HG03457 (cell line): ENCODE measurements around the gene LIPA.

Experiments used
- ATAC-seq: cut with Tn5 transposase; IDR thresholded peaks from one replicate; pipeline ENCODE4 v1.9.1; 2021; ENCODE audit warnings: moderate number of reproducible peaks; ENCODE audit not compliant: unreplicated experiment

The LIPA gene

DNA sequence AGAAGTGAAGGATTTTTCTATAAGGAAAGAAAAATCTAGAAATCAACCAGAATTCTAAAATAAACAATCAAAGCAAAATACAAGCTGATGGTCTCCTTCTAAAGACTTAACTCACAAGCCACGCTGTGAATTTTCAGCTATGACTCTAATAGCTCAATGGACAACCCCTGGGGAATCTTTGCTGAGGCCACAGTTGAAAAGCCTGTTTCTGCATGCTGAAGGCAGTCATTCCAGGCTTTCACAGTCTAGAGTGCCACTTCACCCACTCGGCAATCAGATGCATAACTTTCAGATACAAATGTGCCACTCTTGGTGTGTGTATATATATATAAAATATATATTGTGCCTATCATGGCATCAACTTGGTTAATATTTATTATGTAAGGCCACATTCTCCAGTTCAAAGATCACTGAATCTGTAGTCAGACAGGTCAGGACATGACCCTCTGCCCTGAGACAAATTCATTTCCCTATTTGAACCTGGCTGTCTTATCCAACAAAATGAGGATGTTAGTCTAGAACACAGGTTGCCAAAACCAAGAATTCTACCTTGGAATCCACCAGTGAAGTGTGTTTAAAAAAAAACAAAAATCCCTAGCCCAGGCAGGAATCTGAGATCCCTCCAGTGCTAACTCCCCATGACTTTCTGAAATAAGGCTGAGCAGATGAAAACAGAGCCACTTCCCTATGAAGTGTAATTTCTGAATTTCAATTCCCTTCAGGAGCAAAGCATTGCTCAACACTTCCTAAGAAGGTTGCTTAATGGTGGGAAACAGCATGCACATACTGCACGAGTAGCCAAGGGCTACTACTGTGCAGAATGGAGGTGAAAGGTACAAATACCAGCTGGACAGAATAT lies 9.9 kb downstream of the LIPA start:
- no peak for ATAC-seq

DNA sequence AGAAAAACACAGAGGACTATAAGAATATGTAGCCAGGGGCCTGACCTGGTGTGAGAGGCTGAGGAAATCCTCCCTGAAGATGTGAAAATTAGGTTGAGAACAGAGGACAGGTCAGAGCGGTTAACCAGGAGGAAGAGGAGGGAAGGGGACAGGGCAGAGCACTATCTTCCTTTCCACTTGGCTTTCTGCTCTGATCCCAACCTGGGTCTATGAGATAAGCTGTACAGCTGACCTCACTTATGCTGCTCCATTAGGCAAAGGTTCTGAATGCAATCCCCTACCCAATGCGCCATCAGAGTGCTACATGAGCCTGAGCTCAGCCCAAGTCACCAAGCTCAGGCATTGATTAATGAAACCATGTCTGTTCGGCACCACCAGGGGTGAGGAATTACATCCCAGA lies 10.5 kb downstream of the LIPA start:
- no peak for ATAC-seq

DNA sequence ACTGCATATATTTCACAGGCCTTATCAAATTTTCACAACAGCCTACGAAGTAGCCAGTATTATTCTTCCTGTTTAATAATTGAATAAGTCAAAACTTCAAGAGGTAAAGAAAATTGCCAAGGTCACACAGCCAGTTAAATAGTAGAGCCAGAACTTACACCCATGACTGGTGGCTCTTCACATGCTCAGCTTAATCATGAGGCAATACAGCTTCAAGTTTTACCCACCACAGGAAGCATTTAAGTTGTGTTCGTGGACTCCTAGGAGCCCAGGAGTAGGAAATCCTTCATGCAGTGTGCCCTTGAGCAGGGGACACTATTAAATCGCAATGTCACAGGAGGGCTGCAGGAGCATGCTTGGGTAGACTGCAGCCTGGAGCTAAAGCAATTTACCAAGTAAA lies 11.1 kb downstream of the LIPA start:
- no peak for ATAC-seq

DNA sequence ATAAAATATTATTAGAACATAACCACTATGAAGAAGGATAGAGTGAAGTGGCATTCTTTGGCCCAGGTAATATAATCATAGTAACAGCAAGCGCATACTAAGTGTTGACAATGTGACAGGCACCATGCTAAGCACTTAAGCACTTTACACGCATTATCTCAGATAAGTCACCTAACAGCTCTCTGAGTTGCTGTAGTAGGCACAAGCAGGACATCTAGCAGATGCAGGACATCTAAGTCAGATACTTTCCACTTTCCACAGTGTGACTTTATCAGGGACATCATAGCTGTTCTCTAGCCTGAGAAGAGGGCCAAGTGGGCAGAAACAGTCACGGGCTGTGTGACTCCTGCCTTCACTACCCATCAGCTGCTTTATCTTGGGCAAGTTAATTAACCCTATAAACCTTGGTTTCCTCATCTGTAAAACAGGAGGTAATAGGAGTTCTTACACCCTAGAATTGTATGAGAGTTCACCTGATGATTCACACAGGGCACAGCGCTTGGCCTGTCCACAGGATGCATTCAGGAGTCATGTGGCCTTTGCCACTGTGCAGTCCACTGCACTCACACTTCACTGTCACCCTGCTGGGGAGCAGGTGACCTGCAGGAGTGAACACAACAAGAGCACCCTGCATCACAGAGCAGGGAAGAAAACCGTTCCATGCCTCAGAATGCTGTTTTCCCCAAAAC lies 12.5 kb downstream of the LIPA start:
- no peak for ATAC-seq

DNA sequence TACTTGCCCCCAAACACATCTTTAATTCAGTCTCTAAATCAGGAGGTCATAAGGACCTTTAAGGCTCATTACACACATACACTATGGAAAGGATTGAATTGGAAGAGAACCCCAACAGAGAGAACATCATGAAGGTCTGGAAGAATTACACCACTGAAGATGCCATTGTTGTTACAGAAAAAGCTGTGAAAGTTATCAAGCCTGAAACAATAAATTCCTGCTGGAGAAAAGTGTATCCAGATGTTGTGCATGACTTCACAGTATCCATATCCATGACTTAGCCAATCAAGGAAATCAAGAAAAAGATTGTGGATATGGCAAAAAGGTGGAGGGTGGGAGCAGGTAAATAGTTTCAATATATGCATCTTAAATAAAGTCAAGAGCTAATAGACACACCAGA lies 13.7 kb downstream of the LIPA start:
- no peak for ATAC-seq

DNA sequence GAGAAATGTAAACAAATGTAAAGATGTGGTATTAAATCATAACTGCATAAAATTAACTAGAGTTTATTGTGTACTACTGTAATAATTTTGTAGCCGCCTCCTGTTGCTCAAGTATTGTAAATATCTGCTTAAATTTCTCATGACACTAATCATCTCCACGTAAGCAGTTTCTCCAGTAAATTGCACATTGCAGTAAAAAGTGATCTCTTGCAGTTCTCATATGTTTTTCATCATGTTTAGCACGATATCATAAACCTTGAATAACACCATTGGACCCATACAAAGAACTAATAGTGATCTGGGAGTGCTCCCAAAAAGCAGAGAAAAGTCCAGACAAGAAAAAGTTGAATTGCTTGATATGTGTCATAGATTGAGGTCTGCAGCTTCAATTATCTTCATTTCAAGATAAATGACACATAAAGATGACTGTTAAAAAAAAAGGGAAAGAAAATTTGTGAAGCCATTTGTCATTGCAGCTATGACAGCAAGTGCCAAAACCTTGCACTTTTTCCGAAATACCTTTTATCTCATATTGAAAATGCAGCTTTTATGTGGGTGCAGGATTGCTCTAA lies 15.3 kb downstream of the LIPA start:
- ATAC-seq, result no peak

DNA sequence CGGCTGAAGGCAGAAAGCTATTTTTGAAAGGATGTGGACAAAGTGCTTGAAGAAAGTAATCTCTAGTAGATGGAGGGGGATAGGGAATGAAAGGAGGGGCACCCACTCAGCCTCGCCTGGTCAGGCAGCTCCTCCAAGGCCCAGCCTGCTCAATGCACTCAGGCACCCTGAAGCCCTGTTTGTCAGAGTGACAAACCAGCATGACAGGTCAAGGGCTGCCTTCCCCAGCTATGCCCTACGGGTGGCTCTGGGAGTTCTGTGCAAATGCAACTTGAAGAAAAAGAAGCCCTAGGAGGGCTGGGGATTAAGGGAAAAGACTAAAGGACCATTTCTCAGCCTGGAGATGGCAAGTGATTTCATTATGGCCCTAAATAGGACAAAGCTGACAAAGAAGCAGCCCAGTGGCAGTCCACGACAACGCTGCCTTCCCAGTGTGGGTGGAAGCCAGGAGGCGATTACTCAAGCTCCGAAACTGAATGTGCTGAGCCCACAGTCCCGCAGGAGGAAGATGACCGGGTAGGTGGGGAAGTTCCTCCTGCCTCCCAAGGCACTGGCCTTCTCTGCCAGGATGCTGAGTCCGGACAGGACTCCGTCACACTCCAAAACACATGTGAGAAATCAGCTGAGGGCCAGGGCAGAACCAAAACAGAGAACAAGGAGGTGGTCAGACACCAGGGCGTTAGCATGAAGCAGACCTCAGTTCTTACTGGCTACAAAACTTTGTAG lies 16.3 kb downstream of the LIPA start:
- no peak for ATAC-seq

DNA sequence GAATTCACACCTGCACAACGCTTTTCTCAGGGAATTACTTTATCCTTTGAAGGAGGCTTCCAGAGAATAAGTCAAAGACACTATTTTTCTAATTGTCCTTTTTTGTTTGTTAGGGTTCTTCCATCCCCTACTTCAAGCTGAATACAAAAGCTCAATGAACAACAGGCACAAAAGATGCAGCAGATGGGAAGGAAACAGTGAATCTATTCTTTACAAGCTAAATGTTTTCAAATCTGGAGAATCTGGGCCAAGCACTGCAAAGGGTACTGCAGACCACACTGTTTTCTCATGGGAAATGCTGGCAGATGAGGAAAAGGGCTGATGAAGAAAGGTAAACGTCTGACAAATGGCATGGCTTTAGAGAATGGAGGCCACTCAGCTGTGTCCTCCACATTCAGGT lies 18.5 kb downstream of the LIPA start:
- no peak for ATAC-seq

DNA sequence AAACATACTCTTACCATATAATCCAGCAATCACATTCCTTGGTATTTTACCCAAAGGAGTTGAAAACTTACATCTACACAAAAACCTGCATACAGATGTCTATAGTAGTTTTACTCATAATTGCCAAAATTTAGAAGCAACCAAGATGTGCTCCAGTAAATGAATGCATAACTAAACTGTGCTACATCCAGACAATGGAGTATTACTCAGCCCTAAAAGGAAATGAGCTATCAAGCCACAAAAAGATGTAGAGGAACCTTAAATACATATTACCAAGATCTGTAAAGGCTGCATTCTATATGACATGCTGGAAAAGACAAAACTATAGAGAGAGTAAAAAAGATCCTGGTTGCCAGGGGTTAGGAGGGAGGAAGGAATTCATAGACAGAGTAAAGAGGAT lies 22.6 kb downstream of the LIPA start:
- no peak for ATAC-seq

DNA sequence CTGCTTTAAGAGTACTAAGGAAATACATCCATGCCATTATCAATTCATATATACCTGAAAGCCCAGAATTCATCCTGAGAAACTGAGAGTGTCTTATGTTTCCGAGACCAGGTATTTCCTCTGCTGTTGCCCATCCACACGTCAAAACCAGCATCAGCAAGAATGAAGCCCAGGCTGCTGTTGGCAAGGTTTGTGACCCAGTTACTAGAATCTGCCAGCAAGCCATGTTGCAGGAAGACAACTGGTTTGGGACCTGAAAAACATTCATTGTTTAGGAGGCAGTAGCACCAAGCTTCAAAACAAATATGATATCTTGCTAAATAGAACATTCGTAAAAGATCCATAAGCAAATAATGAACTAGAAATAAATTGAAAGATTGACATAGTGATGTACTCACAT lies 23.4 kb downstream of the LIPA start:
- no peak for ATAC-seq

DNA sequence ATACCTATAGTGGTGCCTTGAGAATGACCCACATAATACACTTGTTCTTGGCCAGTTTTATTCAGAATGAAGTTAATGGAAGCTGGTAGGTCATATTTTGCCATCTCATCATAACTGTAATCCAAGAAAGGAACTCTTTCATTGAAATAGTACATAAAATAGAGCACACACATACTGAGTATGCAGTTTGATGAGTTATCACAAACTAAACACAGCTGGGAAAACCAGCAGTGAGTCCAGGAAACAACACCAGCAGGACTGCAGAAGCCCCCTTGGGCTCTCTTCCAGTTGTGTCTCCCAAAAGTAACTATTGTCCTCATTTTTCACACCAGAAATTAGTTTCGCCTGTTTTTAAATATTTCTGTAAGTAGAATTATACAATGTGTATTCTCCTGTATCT lies 24.7 kb downstream of the LIPA start:
- ATAC-seq, result no peak

DNA sequence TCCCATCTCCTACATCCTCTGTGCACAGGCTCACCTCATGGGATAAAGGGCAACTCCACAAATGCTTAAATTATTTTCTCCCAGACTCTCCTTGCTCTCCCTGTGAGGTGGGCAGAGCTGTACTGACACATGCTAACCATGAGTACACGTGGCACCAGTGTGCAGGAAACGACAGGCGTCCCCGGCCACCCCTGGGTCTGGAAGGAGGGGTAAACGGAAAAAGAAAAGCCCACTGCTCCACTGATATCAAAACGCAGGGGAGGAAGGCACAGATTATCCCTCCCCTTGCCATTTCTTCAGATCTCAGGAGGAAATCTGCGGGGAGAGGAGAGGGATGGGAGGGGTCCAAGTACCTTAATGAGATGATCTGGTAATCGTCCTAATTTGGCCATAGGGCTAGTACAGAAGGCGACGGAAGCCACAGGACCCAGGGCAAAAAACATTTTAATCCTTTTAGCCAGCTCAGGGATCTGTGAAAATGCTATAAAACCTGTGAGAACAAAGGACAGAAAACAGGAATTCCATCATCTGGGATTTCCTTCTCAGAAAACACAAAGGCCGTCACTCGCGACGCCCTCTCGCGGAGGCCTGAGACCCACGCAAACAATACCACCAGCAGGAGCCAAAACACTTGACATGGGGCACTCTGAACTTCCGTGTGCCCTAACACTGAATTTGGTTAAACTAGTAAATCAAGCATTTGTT lies 26.7 kb downstream of the LIPA start:
- ATAC-seq, result no peak

DNA sequence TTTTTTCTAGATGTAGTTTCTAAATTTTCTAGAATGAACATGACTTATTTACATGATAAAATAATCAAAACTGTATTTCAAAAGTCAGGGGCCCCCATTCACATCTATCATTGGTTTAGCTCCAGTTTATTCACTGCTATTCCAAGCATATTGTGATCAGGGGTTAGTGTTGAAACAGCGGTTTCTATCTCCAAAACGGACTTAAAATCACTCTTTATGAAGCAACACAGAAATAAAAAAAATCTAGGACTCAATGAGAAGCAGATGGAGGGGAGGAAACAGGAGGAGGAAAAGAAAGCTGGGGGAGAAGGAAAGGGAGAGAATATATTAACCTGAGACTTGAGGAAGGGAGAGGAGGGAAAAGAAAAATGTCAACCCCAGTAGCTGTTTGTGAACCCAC lies 29.7 kb downstream of the LIPA start:
- ATAC-seq, result no peak

DNA sequence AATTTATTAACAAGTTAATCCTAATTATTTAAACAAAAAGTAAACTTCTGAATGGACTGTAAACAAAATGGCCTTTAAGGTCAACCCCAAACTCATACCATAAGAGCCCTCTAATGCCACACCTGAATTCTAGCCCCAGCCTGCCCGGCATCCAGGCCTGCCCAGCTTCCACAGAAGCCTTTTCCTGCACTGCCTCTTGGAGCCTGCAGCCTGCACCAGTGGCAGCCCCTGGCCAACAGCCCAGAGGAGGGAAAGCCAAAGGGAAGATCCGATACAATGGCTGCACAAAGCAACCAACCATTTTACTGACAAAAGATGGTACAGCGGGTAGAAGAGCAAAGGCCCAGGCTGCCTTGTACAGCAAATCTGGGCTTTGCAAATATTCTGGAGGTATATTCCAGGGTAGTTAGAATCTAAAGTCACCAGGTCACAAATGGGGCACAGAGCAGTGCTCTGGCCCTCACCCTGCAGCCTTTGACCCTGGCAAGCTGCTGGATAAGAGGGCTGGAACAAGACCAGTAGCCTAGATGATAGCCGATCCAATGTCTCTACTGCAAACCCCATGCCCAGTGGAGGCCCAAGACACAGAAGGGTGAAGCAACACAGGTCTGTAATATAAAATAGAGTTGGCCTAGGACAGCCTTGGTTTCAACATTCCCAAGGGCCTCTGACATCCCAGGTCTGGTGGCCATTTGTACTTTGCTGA lies 31.9 kb downstream of the LIPA start:
- no peak for ATAC-seq

DNA sequence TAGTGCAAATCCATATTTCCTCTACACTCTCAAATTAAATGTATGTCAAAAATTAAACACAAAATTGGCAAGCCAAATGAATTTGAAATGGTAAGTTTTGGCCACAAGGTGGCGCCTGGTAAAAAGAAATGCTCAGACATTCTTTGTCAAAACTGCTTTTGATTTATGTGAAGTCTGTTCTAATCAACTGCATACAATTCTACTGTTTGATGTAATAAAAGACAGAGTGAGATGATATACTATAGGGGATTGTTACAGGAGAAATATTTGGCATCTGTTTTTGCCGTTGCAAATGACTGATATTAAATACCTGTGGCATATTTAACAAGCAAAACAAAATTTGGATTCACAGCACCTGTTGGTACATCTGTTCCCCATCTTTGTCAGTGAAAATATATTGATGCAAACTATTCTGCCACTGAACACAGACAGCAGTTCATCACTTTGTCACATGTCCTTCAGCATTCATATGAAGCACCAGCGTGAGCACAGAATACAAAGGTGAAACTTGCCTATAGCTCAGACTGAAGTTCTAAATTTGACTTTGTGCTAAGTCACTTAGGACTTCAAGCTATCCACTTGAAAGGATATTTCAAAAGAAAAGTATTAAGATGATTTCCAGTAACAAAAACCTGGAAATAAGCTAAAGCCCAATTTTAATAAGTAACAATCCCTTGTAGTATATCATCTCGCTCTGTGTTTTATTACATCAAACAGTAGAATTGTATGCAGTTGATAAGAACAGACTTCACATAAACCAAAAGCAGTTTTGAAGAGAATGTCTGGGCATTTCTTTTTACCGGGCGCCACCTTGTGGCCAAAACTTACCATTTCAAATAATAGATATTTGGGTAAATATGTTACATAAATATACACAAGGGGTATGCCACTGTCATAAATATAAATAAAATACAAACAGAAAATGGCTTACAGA lies 34.3 kb downstream of the LIPA start:
- no peak for ATAC-seq

DNA sequence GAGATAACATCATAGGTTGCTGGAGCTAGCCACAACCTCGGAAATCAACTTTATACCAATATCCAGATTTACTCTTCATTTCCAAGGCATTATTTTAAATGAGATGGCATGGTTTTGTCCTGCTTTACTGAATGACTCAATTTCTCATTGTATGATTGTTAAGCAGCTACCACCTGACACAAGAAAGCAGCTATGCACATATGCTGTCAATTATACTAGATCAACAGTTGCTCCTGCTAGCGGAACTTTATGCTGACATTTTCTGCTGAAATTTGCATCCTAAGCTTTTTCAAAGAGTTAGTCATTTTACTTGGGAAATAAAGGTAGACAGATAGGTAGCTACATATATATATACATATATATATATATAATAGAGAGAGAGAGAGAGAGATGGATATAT lies 35.5 kb downstream of the LIPA start:
- no peak for ATAC-seq

DNA sequence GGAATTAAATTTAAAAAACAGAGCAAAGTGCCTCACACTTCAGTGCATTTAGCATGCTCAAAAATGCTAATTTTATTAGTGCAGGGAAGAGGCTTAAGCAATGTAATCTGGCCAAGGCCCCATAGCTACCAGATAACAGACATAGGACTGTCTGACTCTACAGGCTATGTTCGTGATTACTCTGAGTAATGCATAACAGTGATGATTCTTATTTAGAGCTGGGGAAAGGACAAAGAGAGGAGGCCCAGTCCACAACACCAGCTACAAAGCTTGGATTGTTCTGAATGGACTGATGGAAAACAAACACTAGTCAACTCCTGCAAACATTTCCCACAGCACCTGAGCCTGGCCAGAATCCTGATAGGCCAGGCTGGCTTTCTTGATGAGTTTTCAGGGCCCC lies 36.1 kb downstream of the LIPA start:
- no peak for ATAC-seq

DNA sequence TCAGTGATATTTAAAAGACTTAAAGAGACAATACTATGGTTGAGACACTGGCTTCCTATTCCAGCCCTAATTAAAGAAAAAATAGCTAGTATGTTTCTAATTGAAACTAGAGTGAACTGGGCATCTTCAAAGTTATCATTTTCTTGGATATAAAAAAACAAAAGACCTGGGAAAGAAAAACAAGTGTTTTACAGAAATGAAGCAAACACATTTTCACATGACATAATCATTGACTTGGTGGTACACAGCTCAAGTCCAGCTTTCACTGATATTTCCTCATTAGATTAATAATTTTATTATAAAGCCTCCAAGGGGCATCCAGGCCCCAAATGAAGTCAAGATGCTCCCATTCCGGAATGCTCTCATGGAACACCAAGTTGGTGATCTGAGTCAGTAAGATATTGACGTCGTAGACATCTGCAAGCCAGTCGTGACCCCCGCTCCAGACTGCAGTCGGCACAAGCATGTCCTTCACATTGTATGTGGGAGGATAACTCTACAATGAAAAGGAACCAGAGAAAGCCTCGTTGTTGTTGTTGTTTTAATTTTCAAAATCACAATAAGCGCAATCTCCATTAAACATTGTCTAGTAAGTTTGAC lies 36.9 kb downstream of the LIPA start:
- ATAC-seq, result no peak
